GM18520 (cell line): ENCODE data around the gene CD8A.
"Not testable (repeated sequence)": the region's sequence is repeated elsewhere in the genome, so short reads cannot be mapped to it uniquely, and the experiment has no call there.

Source experiments
- ATAC-seq: cut with Tn5 transposase; IDR thresholded peaks from one replicate; pipeline ENCODE4 v1.9.1; 2021; ENCODE audit not compliant: unreplicated experiment

Gene CD8A

GRCh38 chr2:86779971-86780370, 10.7 kb downstream of the CD8A start:
- no peak for ATAC-seq

- no peak for ATAC-seq
Measured at GRCh38 chr2:86778957-86779356, 11.8 kb downstream of the CD8A start.

GRCh38 chr2:86776532-86776931, 14.2 kb downstream of the CD8A start:
- no peak for ATAC-seq

GRCh38 chr2:86775338-86775737, 15.4 kb downstream of the CD8A start:
- no peak for ATAC-seq

DNA sequence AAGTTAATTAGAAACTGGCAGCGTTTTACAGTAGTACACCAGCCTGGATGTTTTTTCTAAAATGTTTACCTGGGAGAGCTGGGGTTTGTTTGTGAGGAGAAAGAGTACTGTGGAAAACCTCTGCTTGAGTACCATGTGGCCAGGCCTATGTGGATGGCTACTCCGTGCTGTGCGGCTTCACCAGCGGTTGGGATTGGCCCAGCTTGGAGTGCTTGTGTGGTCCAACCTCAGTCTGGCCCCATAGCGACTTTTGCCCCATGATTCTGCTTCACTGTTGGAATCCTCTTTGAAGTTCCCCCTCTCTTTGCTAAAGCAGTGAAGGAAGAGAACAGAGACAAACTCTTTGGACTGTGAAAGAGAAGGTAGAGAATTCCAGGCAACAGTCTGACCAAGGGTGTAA, 15.9 kb downstream of the CD8A start:
- ATAC-seq, result no peak

DNA sequence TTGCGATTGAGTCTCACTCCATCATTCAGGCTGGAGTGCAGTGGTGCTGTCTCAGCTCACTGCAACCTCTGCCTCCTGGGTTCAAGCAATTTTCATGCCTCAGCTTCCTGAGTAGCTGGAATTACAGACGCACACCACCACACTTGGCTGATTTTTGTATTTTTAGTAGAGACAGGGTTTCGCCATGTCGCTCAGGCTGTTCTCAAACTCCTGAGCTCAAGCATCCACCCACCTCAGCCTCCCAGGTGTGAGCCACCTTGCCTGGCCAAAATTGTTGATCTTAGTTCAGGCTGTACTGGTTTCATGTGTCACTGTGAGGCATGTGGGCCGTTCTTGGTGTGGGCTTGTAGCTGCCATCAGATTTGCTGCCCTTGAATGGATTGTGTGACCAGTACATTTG, 18.1 kb downstream of the CD8A start:
- ATAC-seq, result no peak

DNA sequence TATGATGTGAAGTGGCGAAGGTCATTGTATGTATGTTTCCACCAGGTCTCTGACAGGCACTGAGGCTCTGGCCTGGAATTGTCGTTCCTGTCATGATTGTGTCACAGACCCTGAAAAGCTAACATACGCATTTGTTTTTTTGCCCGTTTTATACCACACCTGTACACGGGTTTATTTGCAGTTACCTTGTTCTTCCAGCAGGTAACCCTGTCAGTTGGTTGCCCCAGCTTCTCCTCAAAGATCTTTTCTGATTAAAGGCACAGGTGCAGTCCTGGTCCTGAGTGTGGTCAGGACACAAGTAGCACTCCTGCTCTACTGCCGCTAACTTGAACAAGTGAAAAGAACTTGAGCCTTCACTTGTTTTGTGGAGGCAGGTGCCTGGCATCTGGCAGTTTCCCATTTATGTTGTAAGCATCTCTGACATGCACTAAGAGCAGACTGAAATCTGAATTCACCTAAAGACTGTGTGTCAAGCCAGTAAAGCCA, 19.9 kb downstream of the CD8A start:
- ATAC-seq, result no peak

DNA sequence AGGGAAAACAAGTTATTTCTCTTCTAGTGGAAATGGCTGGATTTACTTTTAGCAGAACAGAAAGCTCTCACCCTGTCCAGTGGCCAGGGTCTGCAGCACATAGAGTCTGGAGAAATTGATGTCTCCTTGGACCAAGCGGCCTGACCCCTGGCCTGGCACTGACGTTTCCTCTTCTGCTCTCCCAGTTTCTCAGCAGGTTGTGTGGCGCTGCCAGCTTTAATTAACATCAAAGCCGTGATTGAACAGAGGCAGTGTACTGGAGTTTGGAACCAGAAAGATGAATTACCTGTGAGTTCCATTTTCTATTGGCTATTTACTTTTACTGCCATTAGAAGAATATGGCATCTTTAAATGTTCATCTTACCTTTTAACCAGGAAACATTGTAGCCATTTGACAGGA, 20.9 kb downstream of the CD8A start:
- ATAC-seq, result no peak

DNA sequence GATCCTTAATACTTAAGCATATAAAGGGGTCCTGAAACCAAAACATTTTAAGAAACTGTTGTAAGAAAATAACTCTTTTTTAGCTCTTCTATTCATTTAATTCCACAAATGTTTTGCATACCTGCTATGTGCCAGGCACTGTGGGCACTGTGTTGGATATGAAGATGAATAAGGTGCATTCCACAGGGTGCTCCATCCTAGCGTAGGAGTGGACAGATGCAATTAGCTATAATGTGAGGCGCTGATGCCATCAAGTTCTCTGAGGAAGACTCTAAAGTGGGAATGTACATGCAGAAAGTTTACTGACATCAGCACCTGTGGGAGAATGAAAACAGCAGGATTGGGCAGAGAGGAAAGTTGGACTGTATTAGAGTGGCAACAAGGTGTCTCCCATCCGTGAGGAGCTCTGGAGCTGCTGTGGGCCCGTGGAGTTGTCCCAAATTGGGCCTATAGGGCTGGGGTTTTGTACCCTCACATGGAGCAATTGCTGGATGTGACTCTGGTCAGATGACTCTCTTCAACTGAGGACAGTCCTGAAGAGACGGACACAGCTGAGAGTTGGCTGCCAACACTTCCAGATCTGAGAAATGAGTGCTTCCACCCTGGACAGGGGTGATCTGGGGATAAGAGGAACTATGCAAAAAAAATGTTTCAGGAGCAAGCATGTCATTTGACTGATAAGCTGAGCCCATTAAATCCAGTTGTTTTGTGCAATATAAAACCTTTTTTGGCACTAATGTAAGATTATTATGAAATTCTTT, 22.3 kb downstream of the CD8A start:
- ATAC-seq, result no peak

DNA sequence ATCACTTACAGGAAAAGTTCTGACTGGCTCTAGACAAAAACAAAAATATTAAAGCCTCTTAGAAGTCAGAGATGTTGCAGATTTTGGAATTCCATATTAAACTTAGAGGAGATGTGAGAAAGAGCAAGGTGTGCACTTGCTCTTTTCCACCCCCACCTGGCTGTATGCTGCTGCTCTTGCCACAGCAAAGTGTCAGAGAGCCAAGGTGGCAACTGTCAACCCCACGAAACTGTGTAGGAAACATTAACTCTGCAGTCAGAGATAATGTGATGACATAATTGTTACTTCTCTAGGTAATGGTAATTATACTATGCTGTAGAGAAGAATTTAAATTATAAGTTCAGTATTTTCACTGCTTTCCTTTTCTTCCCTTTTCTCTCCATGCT, 25.4 kb downstream of the CD8A start:
- no peak for ATAC-seq

DNA sequence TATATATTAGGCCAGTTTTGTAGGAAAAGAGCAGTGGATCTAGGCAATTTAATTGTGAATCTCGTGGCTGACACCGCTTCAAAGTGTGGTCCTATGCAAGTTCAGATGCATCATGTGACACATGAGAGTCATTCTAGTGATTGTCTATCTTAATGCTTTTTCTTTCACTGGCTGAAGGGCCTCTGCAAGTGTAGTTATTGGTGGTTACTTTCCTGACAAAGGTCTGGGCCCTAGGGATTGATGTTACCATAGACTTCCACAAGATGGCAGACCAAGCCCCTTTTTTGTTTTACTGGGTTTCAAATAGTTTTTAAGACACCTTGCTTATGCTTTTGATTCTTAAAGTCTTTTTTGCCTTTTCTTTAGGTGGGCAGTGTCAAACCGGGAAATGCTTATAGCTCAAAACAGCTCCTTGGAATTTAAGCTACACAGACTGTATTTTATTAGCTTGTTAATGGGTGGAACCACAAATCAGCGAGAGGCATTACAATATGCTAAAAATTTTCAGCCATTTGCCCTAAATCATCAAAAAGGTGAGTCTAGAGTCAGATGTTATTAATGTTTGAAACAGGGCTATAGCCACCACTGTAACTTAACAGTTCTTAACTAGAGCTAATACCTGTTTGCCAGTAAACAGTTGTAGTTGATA, 25.9 kb downstream of the CD8A start:
- no peak for ATAC-seq

- no peak for ATAC-seq
Measured at GRCh38 chr2:86760371-86760770, 30.3 kb downstream of the CD8A start.

- ATAC-seq, result no peak
Measured at GRCh38 chr2:86758405-86758804, 32.3 kb downstream of the CD8A start.

DNA sequence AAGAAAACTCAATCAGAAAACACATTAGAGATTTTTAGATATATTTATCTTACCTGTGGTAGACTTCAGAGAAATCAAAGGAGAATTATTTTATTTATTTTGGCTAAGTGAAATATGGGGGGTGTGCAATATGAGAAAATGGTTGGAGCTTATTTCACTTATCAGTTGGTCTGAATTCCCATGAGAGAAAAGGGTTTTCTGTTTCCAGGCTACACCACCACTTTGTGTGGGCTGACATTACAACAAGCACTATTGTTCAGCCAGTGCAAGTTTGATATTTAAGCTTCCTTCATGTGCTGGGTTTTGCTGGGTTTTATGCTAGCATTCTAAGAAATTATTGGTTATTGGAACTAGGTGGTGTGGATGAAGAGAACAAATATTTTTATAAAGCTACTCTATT, 37.1 kb downstream of the CD8A start:
- no peak for ATAC-seq

DNA sequence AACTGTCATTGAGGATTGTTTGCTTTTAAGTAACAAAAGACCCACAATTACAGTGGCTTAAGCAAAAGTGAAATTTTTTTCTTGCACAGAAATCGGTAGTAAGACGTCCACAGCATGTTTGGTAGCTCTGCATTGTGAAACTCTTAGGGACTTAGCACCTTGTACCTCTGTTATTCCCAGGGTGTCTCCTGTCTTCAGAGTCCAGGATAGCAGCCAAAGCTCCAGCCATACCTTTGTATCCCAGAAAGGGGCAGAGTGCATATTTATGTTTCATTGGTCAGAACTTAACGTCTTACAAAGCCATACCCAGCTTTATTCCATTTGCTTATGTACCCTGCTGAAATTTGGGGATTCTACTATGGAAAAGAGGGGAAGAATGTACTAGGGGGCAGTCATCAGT, 37.8 kb downstream of the CD8A start:
- no peak for ATAC-seq

GRCh38 chr2:86751778-86752177, 38.9 kb downstream of the CD8A start:
- no peak for ATAC-seq

DNA sequence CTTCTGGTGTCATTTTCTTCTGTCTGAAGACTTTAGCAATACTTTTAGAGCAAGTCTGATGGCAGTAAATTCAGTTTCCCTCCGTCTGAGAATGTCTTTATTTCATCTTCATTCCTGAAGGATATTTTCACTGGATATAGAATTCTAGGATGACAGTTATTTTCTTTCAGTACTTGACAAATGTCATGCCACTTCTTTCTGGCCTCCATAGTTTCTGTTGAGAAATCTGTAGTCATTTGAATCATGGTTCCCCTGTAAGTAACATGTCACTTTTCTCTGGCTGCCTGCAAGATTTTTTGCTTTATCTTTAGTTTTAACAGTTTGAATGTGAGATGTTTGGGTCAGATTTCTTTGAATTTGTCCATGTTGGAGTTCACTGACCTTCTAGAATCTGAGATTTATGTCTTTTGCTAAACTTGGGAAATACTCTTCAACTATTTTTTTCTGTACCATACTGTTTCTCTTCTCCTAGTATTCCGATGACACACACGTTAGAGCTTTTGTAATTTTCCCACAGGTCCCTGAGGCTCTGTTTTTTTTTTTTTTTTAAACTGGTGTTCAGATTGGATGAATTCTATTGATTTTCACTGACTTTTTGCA, 40.4 kb downstream of the CD8A start:
- ATAC-seq, result no peak

DNA sequence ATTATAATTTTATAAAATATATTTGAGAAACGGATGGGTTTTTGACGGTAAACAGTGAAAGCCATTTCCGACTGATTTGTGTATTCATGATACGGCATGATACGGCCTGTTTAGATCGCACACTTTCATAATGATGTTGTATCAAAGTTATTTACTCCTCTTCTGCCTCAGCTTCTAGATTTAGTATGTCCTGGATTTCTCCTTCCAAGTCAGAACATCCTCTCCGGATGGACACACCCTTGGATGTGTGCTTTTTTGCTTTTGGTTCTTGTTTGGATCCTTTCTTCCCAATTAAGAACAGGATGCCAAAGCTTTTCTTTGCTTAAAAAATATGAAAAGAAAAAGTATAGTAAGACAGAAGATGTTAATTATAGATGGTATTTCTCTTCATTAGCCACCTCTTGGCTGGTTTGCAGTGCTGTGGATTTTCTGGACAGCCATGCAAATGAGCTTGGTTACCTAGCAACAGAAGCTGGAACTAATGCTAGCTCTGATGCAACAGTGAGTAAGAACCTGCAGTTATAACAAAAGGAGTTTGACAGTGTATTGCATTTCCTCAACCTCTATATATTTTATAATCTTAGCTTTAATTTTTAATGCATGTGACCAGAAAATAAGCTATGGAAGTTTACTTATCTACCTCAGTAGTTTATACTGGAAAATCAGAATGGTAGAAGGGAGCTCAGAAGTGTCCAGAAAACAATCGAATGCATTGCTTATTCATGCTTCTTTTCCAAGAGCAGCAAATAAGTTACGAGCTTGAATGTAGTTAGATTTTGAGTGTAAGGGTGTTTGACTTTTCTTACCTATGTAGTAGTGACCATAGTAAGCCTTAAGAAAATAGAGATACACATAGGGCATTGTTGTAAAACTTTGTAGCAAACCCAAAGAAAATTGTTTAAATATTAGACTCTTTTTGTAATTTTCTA, 42.7 kb downstream of the CD8A start:
- ATAC-seq, result no peak

GRCh38 chr2:86746939-86747338, 43.8 kb downstream of the CD8A start:
- ATAC-seq, result no peak

DNA sequence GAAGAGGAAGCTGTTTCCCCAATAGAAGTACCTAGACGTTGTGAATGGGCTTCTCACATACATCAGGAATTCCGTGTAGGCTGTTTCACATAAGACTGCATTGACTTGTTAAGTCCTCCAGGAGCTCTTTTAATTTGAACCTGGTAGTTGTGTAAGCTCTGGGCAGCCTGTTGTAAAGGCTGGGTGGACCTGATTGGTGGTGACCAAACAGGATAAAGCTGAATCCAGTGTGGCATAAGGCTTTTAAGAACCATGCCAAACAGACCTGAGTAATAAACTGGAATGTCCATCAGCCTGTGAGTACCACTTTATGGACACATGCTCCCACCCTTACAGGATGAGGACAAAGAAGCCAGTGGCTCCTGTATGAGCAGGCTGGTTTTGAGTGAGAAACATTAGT, 46.6 kb downstream of the CD8A start:
- ATAC-seq, result no peak

DNA sequence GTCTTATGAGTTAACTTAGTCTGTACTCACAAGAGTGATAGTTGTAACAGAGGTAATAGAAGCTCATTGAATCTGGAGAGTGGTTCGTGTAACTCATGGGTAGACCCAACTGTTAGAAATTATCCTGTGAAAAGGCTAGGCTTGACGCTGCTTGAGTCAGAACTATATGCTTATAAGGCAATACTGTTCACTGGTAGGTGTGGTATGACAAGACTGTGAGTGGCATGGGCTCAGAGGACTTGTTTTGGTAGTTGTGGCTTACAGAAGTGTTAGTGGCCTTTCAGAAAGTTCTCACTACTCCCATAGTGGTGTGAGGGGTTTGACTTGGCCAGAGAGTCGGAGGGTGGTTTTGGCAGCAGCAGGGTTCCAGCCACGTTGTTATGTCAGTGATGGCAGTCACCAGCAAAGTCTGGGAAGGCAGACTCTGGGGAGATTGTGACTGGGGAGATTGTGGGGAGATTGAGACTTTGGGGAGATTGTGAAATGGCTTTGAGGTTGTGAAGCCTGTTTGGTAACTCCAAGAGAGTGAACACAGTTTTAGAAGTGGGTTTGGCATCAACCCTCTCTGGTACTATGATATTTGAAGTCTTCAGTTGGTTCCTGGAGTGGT, 48.7 kb downstream of the CD8A start:
- not testable (repeated sequence) for ATAC-seq
